Globus pallidus (tissue), 1 donor: ENCODE data around the gene NPPC.
"Not testable (repeated sequence)": the region's sequence is repeated elsewhere in the genome, so short reads cannot be mapped to it uniquely, and the experiment has no call there.

ENCODE experiments used
- DNase-seq: peaks from one replicate; pipeline ENCODE4 v3.0.0-alpha.2; 2015; ENCODE audit warnings: low spot score

NPPC gene

DNA sequence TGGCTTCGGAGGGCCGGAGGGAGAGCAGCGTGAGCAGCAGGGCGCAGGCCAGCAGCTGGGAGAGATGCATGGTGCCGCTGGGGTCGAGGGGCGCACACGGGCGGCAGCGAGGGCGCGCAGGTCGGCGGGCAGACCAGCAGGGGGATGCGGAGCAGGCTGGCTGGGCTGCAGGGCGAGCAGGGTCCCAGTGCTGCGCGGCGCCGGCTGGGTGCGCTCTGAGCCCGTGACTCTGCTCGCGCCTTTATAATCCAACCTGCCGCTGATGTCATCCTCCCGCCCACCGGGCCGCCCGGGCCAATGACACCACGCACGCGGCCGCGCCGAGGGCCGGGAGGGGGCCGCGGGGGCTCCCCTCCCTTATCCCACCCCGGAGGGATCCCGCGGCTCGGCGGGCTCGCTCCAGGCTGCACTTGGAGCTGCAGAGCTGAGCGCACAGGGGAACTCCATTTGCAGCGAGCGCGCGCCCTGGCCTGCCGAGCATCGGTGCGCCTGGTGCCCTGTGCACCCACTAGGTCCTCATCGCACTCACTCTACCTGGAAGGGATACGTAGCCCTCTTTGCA is at the start of gene NPPC:
Gene NPPC, minus strand, starts transcription at position 217 of the 562 bp plus-strand sequence. Its CDS starts 147 bp downstream, at position 70.
- DNase-seq: peak; percentile 71

GRCh38 chr2:231975001-231975400 is 48.8 kb upstream of the NPPC start:
- DNase-seq: no peak

DNA sequence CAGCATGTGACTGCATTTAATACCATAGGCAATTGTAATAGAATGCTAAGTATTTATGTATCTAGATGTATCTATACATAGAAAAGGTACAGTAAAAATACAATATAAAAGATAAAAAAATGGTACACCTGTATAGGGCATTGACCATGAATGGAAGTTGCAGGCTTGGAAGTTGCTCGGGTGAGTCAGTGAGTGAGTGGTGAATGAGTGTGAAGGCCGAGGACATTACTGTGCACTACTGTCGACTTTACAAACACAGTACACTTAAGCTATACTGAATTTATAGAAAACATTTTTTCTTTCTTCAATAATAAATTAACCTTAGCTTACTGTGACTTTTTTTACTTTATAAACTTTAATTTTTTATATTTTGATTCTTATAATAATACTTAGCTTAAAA is 44.3 kb upstream of the NPPC start:
- no peak for DNase-seq

- DNase-seq: no peak
These were observed 42.6 kb upstream of the NPPC start for GRCh38 chr2:231968820-231969219.

DNA sequence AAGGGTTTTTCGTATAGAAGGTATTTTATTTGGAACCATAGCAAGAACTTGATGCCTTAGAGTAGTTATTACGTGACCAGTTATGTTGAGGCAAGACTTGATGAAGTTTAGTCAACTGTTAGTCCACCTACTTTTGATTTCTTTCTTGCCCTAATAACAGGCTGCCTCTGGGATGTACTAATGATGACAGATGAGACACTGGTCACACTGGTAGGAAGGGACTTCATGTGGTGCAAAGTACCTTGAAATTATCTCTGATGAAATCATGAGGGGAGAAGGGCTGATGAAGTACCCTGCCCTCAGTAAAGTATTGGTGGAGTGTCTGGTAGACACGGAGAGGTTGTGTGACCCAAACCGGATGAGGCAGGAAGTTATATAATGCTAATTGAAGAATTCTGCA is 40.7 kb upstream of the NPPC start:
- DNase-seq: no peak

DNA sequence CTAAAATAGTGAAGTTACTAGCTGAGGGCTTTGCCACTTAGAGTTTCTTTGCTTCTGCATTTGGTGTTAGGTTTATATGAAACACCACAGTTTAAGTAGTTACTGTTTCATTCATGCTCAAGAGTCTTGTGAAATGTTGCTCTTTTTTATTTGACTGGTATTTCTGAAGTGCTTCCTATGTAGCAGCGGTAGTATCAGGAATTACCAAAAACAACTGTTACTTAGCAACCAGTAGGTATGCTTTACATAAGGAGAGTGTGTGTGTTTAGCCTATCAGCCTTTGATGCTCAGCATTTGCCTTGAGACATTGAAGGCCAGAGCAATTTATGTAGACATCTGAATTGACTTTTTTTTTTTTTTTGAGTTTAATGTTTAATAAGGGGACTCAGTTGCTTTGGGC is 38.9 kb upstream of the NPPC start:
- DNase-seq: no peak

- peak; percentile 84 for DNase-seq
These were observed 35.4 kb upstream of the NPPC start, which contains the start of gene DIS3L2 for GRCh38 chr2:231961349-231962166. DIS3L2 (plus strand) TSS chr2:231961713; CDS start chr2:232014928, 53,215 bp downstream.

DNA sequence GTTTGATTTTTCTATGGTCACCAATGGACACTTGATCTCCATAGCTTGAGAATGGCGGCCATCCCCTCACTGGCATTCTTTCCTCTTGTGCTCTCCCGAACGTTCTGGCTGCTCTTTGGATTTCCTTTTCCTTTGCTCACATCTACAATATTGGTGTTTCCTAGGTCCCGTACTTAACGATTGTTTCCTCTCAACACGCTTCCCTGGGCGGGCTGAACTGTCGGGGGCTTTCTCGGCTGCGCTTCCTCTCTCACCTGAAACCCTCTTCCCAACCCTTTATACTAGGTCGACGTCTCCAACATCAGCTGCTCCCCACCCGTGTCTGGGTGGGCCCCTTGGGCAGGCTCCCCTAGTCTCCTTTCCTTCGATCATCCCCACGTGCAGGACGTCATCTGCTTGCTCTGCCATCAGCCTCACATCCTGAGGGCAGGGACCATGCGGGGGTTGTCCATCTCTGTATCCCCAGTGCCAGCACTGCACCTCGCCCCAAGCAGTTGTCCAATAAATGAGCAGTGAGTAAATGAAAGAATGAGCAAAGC is 34.7 kb upstream of the NPPC start:
- DNase-seq: no peak

- no peak for DNase-seq
These were observed 31.9 kb upstream of the NPPC start for GRCh38 chr2:231957913-231958763.

GRCh38 chr2:231955758-231956472 is 29.7 kb upstream of the NPPC start:
- DNase-seq: no peak

DNA sequence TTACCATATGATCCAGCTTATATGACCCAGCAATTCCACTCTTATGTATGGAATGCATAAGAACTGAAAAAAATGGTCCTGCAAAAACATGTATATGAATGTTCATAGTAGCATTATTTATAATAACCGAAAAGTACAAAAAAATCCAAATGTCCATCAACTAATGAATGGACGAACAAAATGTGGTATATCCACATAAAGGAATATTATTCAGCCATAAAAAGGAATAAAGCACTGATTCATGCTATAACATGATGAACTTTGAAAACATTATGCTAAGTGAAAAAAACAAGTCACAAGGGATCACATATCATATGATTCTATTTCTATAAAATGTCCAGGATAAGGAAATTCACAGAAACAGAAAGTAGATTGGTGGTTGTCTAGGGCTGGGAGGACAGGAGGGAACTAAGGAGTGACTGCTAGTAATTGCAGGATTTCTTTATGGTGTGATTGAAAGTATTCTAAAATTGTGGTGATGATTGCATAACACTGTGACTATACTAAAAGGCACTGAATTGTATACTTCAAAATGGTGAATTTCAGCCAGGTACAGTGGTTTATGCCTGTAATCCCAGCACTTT is 25.3 kb upstream of the NPPC start:
- DNase-seq: no peak

DNA sequence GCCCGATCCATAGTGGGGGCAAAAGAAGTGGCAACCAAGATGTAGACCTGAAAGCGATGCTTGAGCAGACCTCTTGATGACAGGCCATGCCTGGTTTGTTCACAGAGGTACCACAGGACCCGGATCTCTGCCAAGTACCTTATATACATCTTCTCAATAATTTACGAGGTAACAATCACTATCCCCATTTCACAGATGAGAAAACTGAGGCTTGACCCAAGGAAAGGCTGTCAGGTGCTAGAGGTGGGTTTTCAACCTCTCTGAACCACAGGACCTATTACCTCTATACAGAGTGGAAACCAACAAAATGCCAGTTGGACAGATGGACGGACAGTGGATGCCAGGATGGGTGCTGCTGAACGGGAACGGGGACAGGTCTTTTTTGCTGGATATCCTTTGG is 21.5 kb upstream of the NPPC start:
- no peak for DNase-seq

DNA sequence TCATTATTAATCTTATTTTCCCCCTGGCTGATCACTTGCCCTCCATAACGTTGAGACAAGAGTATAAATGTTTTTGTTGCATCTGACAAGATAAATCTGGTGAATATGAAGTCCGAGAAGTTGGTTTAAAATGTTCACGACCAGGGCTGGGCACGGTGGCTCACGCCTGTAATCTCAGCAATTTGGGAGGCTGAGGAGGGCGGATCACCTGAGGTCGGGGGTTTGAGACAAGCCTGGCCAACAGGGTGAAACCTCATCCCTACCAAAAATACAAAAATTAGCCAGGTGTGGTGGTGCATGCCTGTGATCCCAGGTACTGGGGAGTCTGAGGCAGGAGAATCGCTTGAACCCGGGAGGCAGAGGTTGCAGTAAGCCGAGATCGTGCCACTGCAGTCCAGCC is 20.9 kb upstream of the NPPC start:
- DNase-seq: not testable (repeated sequence)

GRCh38 chr2:231946241-231946814 is 20.1 kb upstream of the NPPC start:
- DNase-seq: no peak

DNA sequence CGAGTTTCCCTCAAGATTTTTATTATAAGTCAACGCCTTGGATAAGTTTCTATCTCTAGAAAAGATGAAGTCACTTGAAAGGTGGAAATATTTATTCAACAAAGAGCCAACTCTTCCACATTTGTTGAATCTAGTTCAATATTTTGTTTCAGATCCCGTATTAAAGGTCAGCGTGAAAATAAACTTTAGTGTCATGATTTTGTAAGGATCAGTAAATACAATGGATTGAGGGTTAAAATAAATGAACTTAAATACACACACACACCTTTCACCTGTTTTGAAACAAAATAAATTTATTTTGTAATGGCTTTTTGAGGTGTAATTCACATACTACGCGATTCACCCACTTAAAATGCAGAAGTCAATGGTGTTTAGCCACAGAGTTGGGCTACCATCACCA is 16.0 kb upstream of the NPPC start:
- DNase-seq: no peak

GRCh38 chr2:231941673-231942072 is 15.5 kb upstream of the NPPC start:
- no peak for DNase-seq

GRCh38 chr2:231940795-231941194 is 14.6 kb upstream of the NPPC start:
- no peak for DNase-seq

GRCh38 chr2:231939022-231939421 is 12.8 kb upstream of the NPPC start:
- DNase-seq: no peak

- DNase-seq: no peak
These were observed 10.9 kb upstream of the NPPC start for GRCh38 chr2:231937057-231937456.

- no peak for DNase-seq
These were observed 10.3 kb upstream of the NPPC start for GRCh38 chr2:231936491-231936890.

GRCh38 chr2:231935815-231936214 is 9.6 kb upstream of the NPPC start:
- no peak for DNase-seq
